ENCODE measurements around the gene PPFIA2.

DNA sequence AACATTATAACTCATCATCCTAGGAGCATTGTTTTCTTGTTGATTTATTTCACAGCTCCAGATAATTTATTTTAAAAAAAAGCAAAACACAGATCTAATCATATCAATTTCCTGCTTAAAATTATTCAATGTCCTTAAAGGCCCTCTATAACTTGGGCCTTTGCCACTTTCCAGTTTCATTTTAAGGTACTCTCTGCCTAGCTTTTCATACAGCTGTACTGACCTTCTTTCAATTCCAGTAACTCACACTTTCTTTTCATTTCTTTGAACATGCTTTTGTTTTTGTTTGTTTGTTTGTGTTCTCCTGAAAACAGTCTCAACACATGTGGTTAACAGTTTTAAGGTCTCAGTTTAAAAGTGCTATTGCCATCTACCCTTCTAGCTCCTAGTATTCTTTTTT, 399.4 kb downstream of the PPFIA2 start:
- TF ChIP-seq, protein P1, sequence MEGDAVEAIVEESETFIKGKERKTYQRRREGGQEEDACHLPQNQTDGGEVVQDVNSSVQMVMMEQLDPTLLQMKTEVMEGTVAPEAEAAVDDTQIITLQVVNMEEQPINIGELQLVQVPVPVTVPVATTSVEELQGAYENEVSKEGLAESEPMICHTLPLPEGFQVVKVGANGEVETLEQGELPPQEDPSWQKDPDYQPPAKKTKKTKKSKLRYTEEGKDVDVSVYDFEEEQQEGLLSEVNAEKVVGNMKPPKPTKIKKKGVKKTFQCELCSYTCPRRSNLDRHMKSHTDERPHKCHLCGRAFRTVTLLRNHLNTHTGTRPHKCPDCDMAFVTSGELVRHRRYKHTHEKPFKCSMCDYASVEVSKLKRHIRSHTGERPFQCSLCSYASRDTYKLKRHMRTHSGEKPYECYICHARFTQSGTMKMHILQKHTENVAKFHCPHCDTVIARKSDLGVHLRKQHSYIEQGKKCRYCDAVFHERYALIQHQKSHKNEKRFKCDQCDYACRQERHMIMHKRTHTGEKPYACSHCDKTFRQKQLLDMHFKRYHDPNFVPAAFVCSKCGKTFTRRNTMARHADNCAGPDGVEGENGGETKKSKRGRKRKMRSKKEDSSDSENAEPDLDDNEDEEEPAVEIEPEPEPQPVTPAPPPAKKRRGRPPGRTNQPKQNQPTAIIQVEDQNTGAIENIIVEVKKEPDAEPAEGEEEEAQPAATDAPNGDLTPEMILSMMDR (IDR thresholded peaks at IDR 0.05), result no peak
- no peak for TF ChIP-seq EP300 (IDR thresholded peaks at IDR 0.05)

Measured in stomach (tissue), 4 donors.